HEK293 (cell line): ENCODE measurements around the gene PDGFD.

Source experiments
- CTCF ChIA-PET: fragments of 350-600 bp; formaldehyde crosslinking; extraction: SDS; loops from one replicate; lab custom pipeline; 2021; ENCODE audit warnings: antibody characterized with exemption; lab: Yijun Ruan, JAX
- POLR2A ChIA-PET: fragments of 300-600 bp; formaldehyde crosslinking; extraction: SDS; loops from one replicate; lab custom pipeline; 2020; ENCODE audit warnings: antibody characterized with exemption, inconsistent platforms; lab: Yijun Ruan, JAX
- H3K27ac ChIP-seq: fragments of 200-500 bp; sonication (Bioruptor generic); 2 replicates; pipeline ENCODE4 v1.5.1; 2014; ENCODE audit warnings: low read depth, low read length, control low read depth, inconsistent platforms; ENCODE audit errors: extremely low read depth
- H3K36me3 ChIP-seq, 2 experiments: fragments of 200-500 bp in 1 of 2; sonication (Bioruptor generic) in 1 of 2; 1 replicate in 1 of 2; 2 replicates in 1 of 2; pipeline ENCODE4 v1.5.1; 2014 to 2017; ENCODE audit warnings: inconsistent platforms in 2 of 2, low read length in 2 of 2; ENCODE audit not compliant: control insufficient read depth in 2 of 2, insufficient read depth in 1 of 2
- H3K4me1 ChIP-seq: fragments of 200-500 bp; sonication (Bioruptor generic); 2 replicates; pipeline ENCODE4 v1.5.1; 2014; ENCODE audit warnings: mild to moderate bottlenecking, low read length, inconsistent platforms; ENCODE audit not compliant: control insufficient read depth, insufficient read depth
- H3K4me3 ChIP-seq: 2 replicates; pipeline ENCODE4 v1.5.1; 2011; ENCODE audit warnings: low read depth, mild to moderate bottlenecking, control low read depth, low read length, moderate library complexity
- H3K9me3 ChIP-seq: fragments of 200-500 bp; sonication (Bioruptor generic); 2 replicates; pipeline ENCODE4 v1.5.1; 2014; ENCODE audit warnings: low read depth, low read length, inconsistent platforms; ENCODE audit not compliant: control insufficient read depth, insufficient read depth
- ELK4 ChIP-seq: IDR thresholded peaks from 2 replicates; pipeline ENCODE4 v1.6.1; 2011; ENCODE audit warnings: mild to moderate bottlenecking, low read depth, low read length, borderline replicate concordance
- GLI2 ChIP-seq: fragments of 450-650 bp; formaldehyde crosslinking; IDR thresholded peaks from 2 replicates; pipeline ENCODE4; 2017; ENCODE audit warnings: missing biosample characterization, missing genetic modification characterization, low read depth, borderline replicate concordance
- HOXD13 ChIP-seq: sonication (generic); formaldehyde crosslinking; IDR thresholded peaks from 2 replicates; pipeline ENCODE4 v1.8.0; 2022; ENCODE audit warnings: missing genetic modification reagents, borderline replicate concordance
- IKZF3 ChIP-seq: fragments of 450-650 bp; IDR thresholded peaks from 2 replicates; pipeline ENCODE4 v1.5.0; 2018; ENCODE audit warnings: missing biosample characterization, mild to moderate bottlenecking, missing genetic modification characterization, moderate library complexity
- MZF1 ChIP-seq: fragments of 450-650 bp; formaldehyde crosslinking; IDR thresholded peaks from 2 replicates; pipeline ENCODE4 v1.5.1; 2017; ENCODE audit warnings: missing biosample characterization, missing genetic modification characterization, borderline replicate concordance
- PBX3 ChIP-seq: sonication (generic); formaldehyde crosslinking; IDR thresholded peaks from 2 replicates; pipeline ENCODE4 v1.8.1; 2022; ENCODE audit warnings: mild to moderate bottlenecking, moderate library complexity, missing genetic modification reagents
- YY1 ChIP-seq: fragments of 450-650 bp; formaldehyde crosslinking; IDR thresholded peaks from 2 replicates; pipeline ENCODE4 v1.5.1; 2018; ENCODE audit warnings: missing biosample characterization, missing genetic modification characterization
- ZNF121 ChIP-seq: fragments of 450-650 bp; formaldehyde crosslinking; IDR thresholded peaks from 2 replicates; pipeline ENCODE4 v1.5.1; 2016; ENCODE audit warnings: missing biosample characterization, missing genetic modification characterization
- ZNF148 ChIP-seq: fragments of 450-650 bp; formaldehyde crosslinking; IDR thresholded peaks from 2 replicates; pipeline ENCODE4 v1.5.0; 2017; ENCODE audit warnings: missing biosample characterization, missing genetic modification characterization, borderline replicate concordance
- ZNF155 ChIP-seq: fragments of 450-650 bp; formaldehyde crosslinking; IDR thresholded peaks from 2 replicates; pipeline ENCODE4 v1.5.1; 2016; ENCODE audit warnings: missing biosample characterization, missing genetic modification characterization
- ZNF202 ChIP-seq: fragments of 450-650 bp; formaldehyde crosslinking; IDR thresholded peaks from 2 replicates; pipeline ENCODE4 v1.5.1; 2016; ENCODE audit warnings: missing biosample characterization, missing genetic modification characterization, borderline replicate concordance
- ZNF211 ChIP-seq: fragments of 450-650 bp; formaldehyde crosslinking; IDR thresholded peaks from 2 replicates; pipeline ENCODE4 v1.5.1; 2016; ENCODE audit warnings: low read depth, missing biosample characterization, missing genetic modification characterization
- ZNF350 ChIP-seq: fragments of 450-650 bp; formaldehyde crosslinking; IDR thresholded peaks from 2 replicates; pipeline ENCODE4 v1.5.0; 2017; ENCODE audit warnings: missing biosample characterization, mild to moderate bottlenecking, missing genetic modification characterization
- ZNF362 ChIP-seq: fragments of 450-650 bp; formaldehyde crosslinking; IDR thresholded peaks from 2 replicates; pipeline ENCODE4 v1.5.1; 2016; ENCODE audit warnings: missing biosample characterization, missing genetic modification characterization
- ZNF366 ChIP-seq: fragments of 450-650 bp; formaldehyde crosslinking; conservative IDR thresholded peaks from 2 replicates; pipeline ENCODE4 v1.5.1; 2016; ENCODE audit warnings: missing biosample characterization, missing genetic modification characterization
- ZNF426 ChIP-seq: fragments of 450-650 bp; formaldehyde crosslinking; IDR thresholded peaks from 2 replicates; pipeline ENCODE4 v1.5.1; 2017; ENCODE audit warnings: missing biosample characterization, missing genetic modification characterization, mild to moderate bottlenecking, inconsistent platforms, moderate library complexity
- ZNF473 ChIP-seq: fragments of 450-650 bp; formaldehyde crosslinking; IDR thresholded peaks from 2 replicates; pipeline ENCODE4 v1.5.1; 2017; ENCODE audit warnings: missing biosample characterization, missing genetic modification characterization
- ZNF555 ChIP-seq: fragments of 450-650 bp; formaldehyde crosslinking; conservative IDR thresholded peaks from 2 replicates; pipeline ENCODE4 v1.5.1; 2017; ENCODE audit warnings: missing biosample characterization, mild to moderate bottlenecking, missing genetic modification characterization, inconsistent platforms
- ZNF558 ChIP-seq: fragments of 450-650 bp; formaldehyde crosslinking; IDR thresholded peaks from 2 replicates; pipeline ENCODE4 v1.5.1; 2016; ENCODE audit warnings: missing biosample characterization, missing genetic modification characterization
- ZNF580 ChIP-seq: fragments of 450-650 bp; formaldehyde crosslinking; IDR thresholded peaks from 2 replicates; pipeline ENCODE4 v1.5.1; 2016; ENCODE audit warnings: missing biosample characterization, missing genetic modification characterization
- ZNF596 ChIP-seq: fragments of 450-650 bp; IDR thresholded peaks from 2 replicates; pipeline ENCODE4 v1.5.0; 2018; ENCODE audit warnings: missing biosample characterization, mild to moderate bottlenecking, missing genetic modification characterization, moderate library complexity
- ZNF600 ChIP-seq: fragments of 450-650 bp; formaldehyde crosslinking; IDR thresholded peaks from 2 replicates; pipeline ENCODE4 v1.5.1; 2016; ENCODE audit warnings: missing biosample characterization, missing genetic modification characterization
- ZNF621 ChIP-seq: fragments of 450-650 bp; formaldehyde crosslinking; IDR thresholded peaks from 2 replicates; pipeline ENCODE4 v1.5.1; 2017; ENCODE audit warnings: missing biosample characterization, missing genetic modification characterization
- ZNF624 ChIP-seq: fragments of 450-650 bp; formaldehyde crosslinking; IDR thresholded peaks from 2 replicates; pipeline ENCODE4 v1.5.1; 2017; ENCODE audit warnings: missing biosample characterization, missing genetic modification characterization
- ZNF704 ChIP-seq: fragments of 450-650 bp; formaldehyde crosslinking; IDR thresholded peaks from 2 replicates; pipeline ENCODE4 v1.5.1; 2016; ENCODE audit warnings: missing biosample characterization, missing genetic modification characterization
- ZNF776 ChIP-seq: fragments of 450-650 bp; formaldehyde crosslinking; IDR thresholded peaks from 2 replicates; pipeline ENCODE4 v1.5.0; 2017; ENCODE audit warnings: missing biosample characterization, missing genetic modification characterization, borderline replicate concordance
- ZNF777 ChIP-seq: fragments of 450-650 bp; formaldehyde crosslinking; IDR thresholded peaks from 2 replicates; pipeline ENCODE4 v1.5.1; 2017; ENCODE audit warnings: missing biosample characterization, missing genetic modification characterization, borderline replicate concordance

The PDGFD gene

GRCh38 chr11:103894034-103894433, 269.9 kb downstream of the PDGFD start:
- CTCF ChIA-PET: no interaction called here
- no peaks in the 10 kb centered on the region for H3K9me3 ChIP-seq

GRCh38 chr11:103893371-103893770, 270.6 kb downstream of the PDGFD start:
- CTCF ChIA-PET: no interaction called here
- Histone ChIP-seq H3K27ac (no peak overlapping the region), H3K36me3 (no peaks in the 10 kb centered on the region), H3K9me3 (no peaks in the 10 kb centered on the region), H3K4me3 (no peak overlapping the region), H3K4me1 (no peaks in the 10 kb centered on the region)
- TF ChIP-seq IKZF3 (tag by site-specific recombination) (no peak), MZF1 (tag by site-specific recombination) (no peak), ZNF624 (no peak), ZNF555 (no peak), ZNF121 (tag by site-specific recombination) (no peak), ZNF211 (tag by site-specific recombination) (no peak), GLI2 (no peak), PBX3 (CRISPR knock-in tag) (no peak), ZNF202 (tag by site-specific recombination) (no peak), ZNF704 (no peak), ZNF366 (no peak), ZNF776 (tag by site-specific recombination) (no peak), ZNF596 (tag by site-specific recombination) (no peak), ZNF558 (tag by site-specific recombination) (no peak), ZNF777 (tag by site-specific recombination) (no peak), ELK4 (no peak), ZNF362 (tag by site-specific recombination) (no peak), ZNF350 (tag by site-specific recombination) (no peak), ZNF426 (tag by site-specific recombination) (no peak)
- POLR2A ChIA-PET: no interaction called here

More at GRCh38 chr11:103894034-103894433, 269.9 kb downstream of the PDGFD start:
- POLR2A ChIA-PET: no interaction called here
- TF ChIP-seq ZNF155 (tag by site-specific recombination) (no peak), HOXD13 (no peak), ZNF580 (no peak), YY1 (tag by site-specific recombination) (no peak), ZNF600 (tag by site-specific recombination) (no peak), ZNF148 (tag by site-specific recombination) (no peak), ZNF473 (tag by site-specific recombination) (no peak), ZNF621 (tag by site-specific recombination) (no peak)
- Histone ChIP-seq H3K4me1 (no peaks in the 10 kb centered on the region), H3K4me3 (no peak overlapping the region), H3K27ac (no peak overlapping the region), H3K36me3 (no peaks in the 10 kb centered on the region)
